Stimulated activated CD4-positive, alpha-beta T cell treated with anti-CD3 and anti-CD28 coated beads, Interleukin-2, amount 100 ng/mL, for 24 hours (primary cell): ENCODE data around the gene SDCCAG8.

Experiments
- DNase-seq, 2 donors: peaks; one replicate each; pipeline ENCODE4 v3.0.0-alpha.2; 2020

The SDCCAG8 gene

DNA sequence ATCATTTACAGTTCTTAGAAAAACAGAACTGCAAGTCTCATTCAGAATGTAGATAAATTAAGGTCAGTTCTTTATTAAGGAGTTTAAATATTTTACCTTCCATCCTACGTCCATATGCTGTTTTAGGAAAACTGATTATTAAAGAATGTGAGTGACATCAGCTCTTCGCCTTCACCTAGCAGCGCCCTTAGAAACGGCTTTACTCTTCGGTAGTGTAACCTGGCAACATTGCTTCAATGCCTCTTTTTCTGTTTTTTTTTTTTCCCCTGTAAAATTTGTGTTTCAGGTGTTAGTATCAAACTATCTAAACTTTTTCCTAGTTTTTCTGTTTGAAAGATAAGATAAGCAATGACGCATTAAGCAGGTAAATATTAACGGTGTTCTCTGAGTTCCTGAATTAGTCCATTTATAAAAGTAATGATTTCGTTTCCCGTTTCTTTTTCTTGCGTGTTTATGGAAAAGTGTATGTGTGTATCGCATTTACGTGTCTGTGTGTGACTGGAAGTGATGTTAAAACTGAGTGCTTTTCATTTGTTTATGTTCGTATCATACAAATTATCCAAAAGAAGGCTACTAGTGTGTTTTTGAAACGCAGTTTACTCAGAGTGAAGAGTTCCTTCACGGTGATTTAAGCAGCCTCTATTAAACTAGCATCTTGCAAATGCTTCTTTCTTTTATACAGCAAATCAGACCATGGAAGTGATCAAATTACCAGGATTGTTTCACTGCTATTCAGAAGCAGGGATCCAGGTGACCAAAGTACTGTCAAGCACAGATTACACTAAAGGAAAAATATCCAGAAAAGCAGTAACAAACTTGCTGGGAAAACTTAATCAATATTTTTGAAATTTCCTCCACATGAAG is 139.0 kb downstream of the SDCCAG8 start:
- no peak for DNase-seq

DNA sequence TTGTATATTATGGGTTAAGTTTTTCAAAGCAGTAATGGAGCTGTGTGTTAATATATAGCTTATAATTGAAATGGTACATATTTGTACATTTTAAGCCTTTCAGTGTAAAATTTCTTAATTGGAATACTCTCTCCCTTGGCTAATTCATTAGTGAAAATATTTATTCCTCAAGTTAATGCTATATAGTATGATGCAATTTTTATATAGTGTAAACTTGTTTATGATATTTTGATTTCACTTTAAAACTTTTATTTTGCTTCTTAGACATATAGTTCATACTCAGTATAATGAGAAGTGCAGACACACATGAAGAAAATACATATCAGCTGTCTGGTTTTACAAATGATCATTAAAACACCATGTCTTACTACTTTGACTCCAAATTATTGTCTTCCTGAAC is 140.6 kb downstream of the SDCCAG8 start:
- no peak for DNase-seq

DNA sequence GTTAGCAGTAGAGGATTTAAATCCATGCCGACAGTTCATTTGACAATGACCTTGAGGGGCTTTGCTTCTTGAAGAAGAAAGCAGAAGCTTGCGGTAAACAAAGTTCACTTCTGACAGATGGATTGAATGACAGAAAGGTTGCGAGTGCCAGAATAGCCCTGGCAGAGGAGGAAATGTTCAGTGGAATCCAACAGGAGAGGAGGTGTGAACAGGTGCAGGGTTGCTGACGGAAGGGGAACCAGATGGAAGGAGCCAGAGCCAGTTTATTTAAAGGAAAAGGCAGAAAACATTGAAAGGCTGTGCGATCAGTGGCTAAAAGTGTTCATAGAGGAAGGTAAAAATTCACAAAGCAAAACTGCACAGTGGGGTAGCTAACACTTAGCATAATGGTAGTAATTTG is 141.0 kb downstream of the SDCCAG8 start:
- DNase-seq, result no peak

DNA sequence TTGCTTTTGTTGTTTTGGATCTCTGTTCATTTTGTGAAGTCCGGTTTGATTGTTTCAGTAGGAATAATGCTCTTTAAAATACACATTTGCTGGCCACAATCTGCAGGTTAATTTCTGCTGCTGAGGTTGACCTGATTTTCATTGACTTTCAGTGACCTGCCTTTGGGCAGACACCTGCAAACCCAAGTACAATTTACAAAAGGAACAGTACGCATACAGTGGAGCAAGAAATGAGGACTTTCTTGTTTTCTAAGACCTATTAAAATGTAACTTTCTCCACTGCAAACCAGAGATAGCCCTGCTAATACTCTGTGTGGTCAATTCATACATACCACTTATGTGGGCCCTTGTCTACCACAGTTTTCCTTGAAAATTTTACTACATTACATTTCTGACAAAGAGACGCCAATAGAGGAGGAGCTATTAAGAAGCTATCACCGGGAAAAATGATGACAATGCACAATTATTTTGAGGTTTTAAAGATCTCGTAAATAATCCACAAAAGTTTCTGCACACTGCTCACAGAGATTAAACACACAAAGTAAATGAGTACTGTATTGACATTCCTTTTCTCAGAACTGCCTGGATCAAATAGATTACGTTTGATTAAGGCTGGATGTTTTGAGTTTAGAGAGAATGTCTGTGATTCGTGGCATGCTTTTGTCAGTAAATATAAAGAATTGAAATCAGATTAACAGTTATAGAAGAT is 141.9 kb downstream of the SDCCAG8 start:
- DNase-seq, result no peak

DNA sequence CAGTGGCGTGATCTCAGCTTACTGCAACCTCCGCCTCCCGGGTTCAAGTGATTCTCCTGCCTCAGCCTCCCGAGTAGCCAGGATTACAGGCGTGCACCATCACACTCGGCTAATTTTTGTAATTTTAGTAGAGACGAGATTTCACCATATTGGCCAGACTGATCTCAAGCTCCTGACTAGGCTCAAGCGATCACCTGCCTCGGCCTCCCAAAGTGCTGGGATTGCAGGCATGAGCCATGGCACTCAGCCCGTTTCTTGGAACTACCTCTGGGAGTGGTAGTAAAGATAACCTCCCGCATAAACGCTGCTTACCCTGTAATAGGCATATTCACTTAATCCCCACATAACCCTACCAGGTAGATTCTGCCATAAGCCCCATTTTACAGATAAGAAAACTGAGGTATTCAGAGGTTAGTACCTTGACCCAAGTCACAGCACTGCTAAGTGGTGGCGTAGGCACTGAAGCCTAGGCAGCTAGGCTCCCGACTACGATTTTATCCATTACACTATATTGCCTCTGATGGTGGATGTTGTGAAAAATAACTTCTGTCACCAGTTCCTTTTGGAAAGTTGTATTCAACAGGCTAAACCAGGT is 143.8 kb downstream of the SDCCAG8 start:
- no peak for DNase-seq

DNA sequence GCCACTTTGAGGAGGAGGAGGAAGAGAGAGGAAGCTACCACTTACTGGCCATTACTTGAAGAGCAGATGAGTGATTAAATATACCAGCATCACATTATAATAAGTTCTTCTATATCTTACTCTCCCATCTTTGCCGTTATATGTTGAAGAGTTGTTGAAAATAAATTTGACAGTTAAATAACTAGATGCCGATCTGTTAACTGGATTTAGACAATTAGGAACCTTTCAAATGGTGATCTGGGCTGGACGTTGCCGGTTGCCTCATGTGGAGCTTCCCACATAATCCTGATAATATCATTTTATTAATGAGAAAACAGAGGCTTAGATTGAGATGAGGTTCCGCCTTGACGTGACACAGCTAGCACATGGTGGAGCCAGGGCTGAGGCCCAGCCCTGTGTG is 147.0 kb downstream of the SDCCAG8 start:
- no peak for DNase-seq

DNA sequence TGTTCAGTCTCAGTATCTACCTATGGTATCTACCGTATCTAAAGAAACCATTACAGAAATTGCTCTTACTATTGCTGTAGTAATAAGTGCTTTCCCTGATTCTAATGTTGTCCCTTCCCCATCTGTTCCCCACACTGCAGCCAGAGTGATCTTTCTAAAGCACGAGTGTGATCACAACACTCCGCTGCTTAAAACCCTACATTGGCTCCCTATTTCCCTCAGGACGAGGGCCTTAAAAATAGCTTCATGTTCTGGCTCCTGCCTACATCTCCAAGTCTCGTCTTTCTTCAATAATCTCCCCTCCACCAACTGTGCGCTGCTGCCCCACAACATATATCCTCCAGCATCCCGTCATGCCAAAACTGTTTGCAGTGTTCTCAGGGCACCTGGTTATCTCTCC is 150.6 kb downstream of the SDCCAG8 start:
- DNase-seq, result no peak

DNA sequence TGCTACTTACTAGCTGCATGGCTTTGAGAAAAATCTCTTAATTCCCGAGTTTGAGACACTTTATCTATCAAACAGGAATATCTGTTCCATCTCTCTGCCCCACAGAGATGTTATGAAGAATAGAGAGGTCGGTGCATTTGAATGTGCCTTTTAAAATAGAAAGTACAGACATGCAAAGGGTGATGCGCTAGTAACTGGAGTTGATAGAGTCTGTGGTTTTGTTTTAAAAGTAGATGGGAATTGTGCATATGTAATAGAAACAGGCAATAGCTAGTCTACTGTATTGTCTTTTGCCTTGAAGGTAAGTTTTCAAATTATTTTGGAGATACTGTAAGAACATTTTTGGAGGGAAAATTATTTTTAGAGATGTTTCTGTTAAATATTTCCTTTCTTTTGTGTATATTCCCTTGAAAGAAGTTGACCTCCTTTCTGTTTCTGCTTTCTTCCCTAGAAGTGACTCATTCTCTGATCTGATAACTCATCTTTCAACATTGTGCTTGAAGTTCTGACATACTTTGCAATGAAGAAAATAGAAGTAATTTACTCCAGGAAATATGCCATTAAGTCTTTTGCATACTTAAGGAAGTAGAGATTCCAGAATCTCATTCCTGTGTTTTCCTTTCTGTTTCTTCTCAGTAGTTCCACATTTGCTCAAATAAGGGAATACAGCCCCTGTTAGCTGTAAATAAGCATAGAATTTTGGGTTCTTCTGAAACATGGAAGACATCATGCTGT is 151.6 kb downstream of the SDCCAG8 start:
- DNase-seq, result no peak

DNA sequence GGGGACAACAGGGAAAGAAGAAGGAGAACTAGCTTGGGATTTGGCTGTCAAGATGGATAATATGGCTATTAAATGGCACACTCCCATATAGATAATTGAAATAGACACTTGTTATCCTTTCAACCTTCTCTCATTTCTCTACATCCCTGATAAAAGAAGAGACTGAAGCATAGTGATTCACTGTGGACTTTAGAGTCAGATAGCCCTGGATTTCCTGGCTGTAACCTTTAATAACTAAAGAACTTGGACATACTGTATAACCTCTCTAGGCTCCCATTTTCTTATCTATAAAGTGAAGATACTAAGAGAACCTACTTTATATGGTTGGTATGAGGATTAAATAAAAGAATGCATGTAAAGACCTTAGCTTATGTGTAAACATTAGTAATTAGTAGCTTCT is 152.6 kb downstream of the SDCCAG8 start:
- no peak for DNase-seq

DNA sequence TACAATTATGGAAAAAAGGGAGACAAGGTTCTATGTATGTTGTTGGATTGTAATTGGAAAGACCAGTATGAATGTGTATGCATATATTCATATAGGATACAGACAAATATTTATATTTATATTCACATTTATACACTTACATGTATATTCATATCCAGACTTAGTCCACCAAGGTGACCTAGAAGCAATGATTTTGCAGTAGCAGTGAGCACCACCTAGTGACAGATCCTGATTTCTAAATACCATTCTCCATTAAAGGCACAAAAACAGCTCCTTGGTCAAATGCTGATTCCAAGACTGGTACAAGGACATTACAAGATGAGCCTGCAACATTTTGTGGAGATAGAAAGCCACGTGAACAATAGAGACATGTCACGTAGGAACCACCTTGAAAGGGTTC is 153.4 kb downstream of the SDCCAG8 start:
- DNase-seq, result no peak

DNA sequence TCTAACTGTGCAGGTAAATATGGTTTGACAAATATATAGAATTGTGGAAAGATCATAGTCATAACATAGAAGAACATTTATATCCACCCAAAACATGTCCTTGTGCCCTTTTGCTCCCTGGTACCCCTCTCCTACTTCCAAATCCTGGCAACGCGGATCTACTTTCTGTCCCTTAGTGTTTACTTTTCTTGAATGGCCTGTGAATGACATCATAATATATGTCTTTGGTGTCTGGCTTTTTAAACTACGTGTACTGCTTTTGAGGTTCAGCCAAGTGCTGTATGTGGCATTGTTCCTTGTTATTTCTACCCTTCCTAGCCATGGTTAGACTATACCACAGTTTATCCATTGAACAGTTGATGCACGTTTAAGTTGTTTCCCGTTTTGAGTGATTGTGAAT is 155.6 kb downstream of the SDCCAG8 start:
- DNase-seq, result no peak

GRCh38 chr1:243413431-243414151 is 157.8 kb downstream of the SDCCAG8 start:
- no peak for DNase-seq

DNA sequence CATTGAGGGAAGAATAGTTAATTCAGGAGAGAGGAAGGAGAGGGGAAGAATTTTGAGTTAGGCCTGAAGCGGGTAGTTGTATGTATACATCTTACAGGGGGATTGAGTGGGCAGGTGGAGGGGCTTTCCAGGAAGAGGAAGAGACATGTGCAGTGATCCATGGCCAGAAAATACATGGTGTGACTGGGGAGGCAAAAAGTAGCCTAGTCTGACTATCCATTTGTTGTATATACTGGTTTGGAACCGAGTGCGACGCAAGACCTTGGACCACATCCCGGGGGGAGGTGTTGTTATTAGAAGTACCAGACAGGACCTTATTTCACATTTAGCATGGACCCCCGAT is 158.3 kb downstream of the SDCCAG8 start:
- no peak for DNase-seq

DNA sequence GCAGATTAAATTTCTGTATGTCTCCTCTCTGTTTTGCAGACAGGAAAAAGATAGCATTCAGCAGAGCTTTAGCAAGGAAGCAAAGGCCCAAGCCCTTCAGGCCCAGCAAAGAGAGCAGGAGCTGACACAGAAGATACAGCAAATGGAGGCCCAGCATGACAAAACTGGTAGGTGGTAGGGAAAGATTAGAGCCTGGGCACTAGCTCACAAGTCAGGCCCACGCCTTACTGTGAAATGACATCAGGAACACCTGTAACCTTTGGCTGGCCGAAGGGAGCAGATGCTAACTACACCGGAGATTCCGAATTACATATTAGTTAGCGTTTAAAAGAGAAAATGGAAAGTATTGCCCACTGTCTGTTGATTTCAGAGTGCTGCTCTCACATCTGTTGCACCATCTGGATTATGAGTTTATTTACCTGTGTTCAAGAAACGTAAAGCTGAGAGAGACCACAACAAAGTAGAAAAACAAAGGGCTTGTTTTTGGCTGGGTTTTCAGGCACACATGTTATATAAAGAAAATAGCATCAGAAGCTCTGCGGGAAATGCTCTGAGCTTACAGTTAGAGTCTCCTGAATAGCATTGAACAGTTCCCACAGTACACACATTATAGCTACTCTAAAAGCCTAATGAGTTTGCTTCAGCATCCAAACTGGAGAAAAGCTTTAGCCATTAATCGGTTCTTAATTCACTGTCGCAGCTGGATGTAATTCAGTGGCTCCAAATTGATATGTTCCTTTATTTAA is 160.0 kb downstream of the SDCCAG8 start:
- DNase-seq, result no peak

GRCh38 chr1:243416495-243416894 is 160.7 kb downstream of the SDCCAG8 start:
- DNase-seq, result no peak

GRCh38 chr1:243420016-243420945 is 164.4 kb downstream of the SDCCAG8 start:
- DNase-seq, result no peak

DNA sequence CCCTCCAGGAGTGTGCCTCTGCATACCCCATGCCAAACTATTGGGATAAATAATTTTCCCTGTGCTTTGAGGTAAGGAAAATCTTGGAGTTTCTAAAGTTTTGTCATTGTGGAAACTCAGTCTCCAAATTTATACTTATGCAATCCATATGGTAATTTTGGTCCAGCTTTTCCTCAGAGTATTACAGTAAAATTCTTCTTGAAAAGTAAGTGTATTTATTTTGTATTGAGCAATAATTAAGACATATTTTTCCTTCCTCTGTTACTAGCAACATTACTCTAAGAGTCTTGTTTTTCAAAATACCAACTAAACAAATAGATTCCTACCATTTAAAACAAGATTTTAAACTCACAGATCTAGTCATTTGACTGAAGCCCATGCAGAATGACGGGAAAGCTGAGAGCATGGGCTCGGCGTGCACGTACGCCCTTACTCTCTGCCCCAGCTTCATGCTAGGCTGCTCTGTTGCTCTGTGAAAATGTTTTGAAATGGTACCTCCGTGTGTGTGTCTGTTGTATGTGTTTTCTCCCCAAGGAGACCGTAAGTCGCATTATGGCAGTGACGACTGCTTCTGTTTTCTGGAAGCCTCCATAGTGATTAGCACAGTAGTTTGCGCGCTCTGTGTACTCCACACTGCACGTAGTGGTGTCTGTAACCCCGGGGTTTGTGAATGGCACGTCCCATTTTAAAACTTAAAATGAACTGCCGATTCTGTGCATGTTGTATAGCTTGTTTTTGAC is 165.3 kb downstream of the SDCCAG8 start:
- no peak for DNase-seq

DNA sequence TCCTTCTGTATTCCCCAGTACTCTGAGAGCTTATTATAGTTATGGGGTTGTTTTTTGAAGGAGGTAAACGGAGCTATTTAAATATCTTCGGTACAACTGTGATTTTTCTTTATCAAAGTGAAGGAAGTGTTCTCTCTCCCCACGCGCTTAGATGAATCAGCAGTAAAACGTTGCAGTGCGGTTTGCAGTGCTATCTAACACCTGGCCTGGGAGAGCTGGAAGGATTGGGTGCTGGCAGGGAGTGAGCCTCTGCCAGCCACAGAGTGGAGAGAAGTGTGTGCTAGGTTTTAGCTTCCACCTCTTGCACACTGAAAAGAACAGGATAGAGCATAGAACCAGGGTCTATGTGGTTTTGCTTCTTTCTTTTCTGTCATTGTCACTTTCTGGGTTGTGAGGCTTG is 165.9 kb downstream of the SDCCAG8 start:
- peak; percentile 38 to 46 for DNase-seq

GRCh38 chr1:243422362-243422761 is 166.5 kb downstream of the SDCCAG8 start:
- no peak for DNase-seq

DNA sequence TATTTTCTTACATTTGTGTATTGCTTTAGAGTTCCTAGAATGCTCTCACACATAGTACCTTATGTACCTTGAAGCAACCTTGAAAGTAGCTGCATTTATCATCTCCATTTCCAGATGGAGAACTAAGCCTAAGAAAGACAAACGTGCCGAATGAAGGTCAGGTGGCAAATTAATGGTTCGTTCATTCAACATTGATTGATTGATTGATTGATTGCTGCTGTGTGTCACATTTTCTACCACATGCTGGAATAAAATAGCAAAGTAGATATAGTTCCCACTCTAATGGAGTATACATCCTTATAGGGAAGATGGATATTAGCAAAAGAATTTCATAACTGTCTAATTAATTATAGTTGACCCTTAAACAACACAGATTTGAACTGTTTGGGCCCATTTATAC is 172.2 kb downstream of the SDCCAG8 start:
- DNase-seq, result no peak
